HG03159 (cell line): Measurements from ENCODE around the gene NEIL1.
"Not testable (repeated sequence)": the region's sequence is repeated elsewhere in the genome, so short reads cannot be mapped to it uniquely, and the experiment has no call there.

Experiments used
- ATAC-seq: cut with Tn5 transposase; IDR thresholded peaks from one replicate; pipeline ENCODE4 v1.9.1; 2021; ENCODE audit warnings: mild to moderate bottlenecking, moderate library complexity; ENCODE audit not compliant: unreplicated experiment

NEIL1 gene

GRCh38 chr15:75371901-75372688 is 25.3 kb downstream of the NEIL1 start:
- no peak for ATAC-seq

- no peak for ATAC-seq
Measured at GRCh38 chr15:75380773-75381172, 33.9 kb downstream of the NEIL1 start.

- not testable (repeated sequence) for ATAC-seq
Measured at GRCh38 chr15:75383986-75384385, 37.1 kb downstream of the NEIL1 start.

- no peak for ATAC-seq
Measured at GRCh38 chr15:75389791-75390382, 43.0 kb downstream of the NEIL1 start.

- no peak for ATAC-seq
Measured at GRCh38 chr15:75397494-75397893, 50.7 kb downstream of the NEIL1 start.

- no peak for ATAC-seq
Measured at GRCh38 chr15:75403892-75404291, 57.1 kb downstream of the NEIL1 start.
